ENCODE measurements around the gene AP2M1.
A peak's percentile ranks its signal among the peaks of the same experiment; 100 is the strongest.

AP2M1 gene

GRCh38 chr3:184229394-184230080 is 54.9 kb downstream of the AP2M1 start, which contains the start of gene VWA5B2:
VWA5B2 (plus strand) TSS chr3:184229585; CDS start chr3:184230529, 944 bp downstream.
- peak; percentile 33 for DNase-seq

- DNase-seq = no peak
Measured at GRCh38 chr3:184230081-184230602, 55.5 kb downstream of the AP2M1 start.

GRCh38 chr3:184230603-184231528 is 56.2 kb downstream of the AP2M1 start:
- DNase-seq = no peak

GRCh38 chr3:184231671-184232070 is 57.0 kb downstream of the AP2M1 start:
- no peak for DNase-seq

- DNase-seq = no peak
Measured at GRCh38 chr3:184233127-184233843, 58.6 kb downstream of the AP2M1 start.

Measured in fibroblast of skin of right biceps (primary cell).